HG03039 (cell line): ENCODE data around the gene FARSB.

Experiments used
- ATAC-seq: cut with Tn5 transposase; IDR thresholded peaks from one replicate; pipeline ENCODE4 v1.9.1; 2021; ENCODE audit warnings: mild to moderate bottlenecking, moderate library complexity; ENCODE audit not compliant: unreplicated experiment

The FARSB gene

GRCh38 chr2:222561817-222562645, 93.9 kb downstream of the FARSB start:
- peak; percentile 64 for ATAC-seq

GRCh38 chr2:222561151-222561550, 94.7 kb downstream of the FARSB start:
- ATAC-seq = no peak

GRCh38 chr2:222554517-222554916, 101.4 kb downstream of the FARSB start:
- no peak for ATAC-seq

- no peak for ATAC-seq
Observed at GRCh38 chr2:222548992-222549391, 106.9 kb downstream of the FARSB start.

GRCh38 chr2:222547083-222547482, 108.8 kb downstream of the FARSB start:
- ATAC-seq = no peak

GRCh38 chr2:222545823-222546795, 109.8 kb downstream of the FARSB start:
- ATAC-seq = no peak

- no peak for ATAC-seq
Observed at GRCh38 chr2:222544661-222545060, 111.2 kb downstream of the FARSB start.

GRCh38 chr2:222538535-222538934, 117.4 kb downstream of the FARSB start:
- peak; percentile 62 for ATAC-seq

- ATAC-seq = no peak
Observed at GRCh38 chr2:222535477-222535876, 120.4 kb downstream of the FARSB start.

- ATAC-seq = no peak
Observed at GRCh38 chr2:222532315-222532714, 123.6 kb downstream of the FARSB start.

- ATAC-seq = peak; percentile 55
Observed at GRCh38 chr2:222526480-222527277, 129.2 kb downstream of the FARSB start.

- no peak for ATAC-seq
Observed at GRCh38 chr2:222525811-222526210, 130.1 kb downstream of the FARSB start.

- ATAC-seq = no peak
Observed at GRCh38 chr2:222523783-222524544, 131.9 kb downstream of the FARSB start.

- no peak for ATAC-seq
Observed at GRCh38 chr2:222522082-222522481, 133.8 kb downstream of the FARSB start.

GRCh38 chr2:222521099-222521498, 134.8 kb downstream of the FARSB start:
- ATAC-seq = peak; percentile 86
